NCI-H2171 treated with DMSO at 0.1 percent for 48 hours (cell line): ENCODE measurements around the gene CYBA.

Source experiments
- DNase-seq: peaks from one replicate; lab custom pipeline; 2025; lab: John Stamatoyannopoulos, UW

CYBA gene

DNA sequence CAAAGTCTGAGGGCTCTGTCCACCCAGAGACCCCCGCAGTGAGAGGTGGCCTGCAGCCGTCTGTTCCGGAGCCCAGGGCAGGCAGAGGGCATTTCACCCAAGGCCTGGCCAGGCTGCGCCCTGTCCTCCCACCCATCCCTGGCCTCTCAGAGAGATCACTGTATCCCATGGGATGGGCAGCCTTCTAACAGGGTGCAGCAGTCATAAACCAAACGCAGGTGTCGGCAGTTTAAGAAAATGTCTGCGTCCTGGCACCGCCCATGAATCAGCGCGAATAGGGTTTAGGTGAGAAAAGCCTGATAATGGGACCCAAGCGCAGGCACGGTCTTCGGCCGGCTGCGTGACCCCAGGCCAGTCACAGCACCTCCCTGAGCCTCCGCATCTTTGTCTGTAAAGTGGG, 5.4 kb downstream of the CYBA start:
- DNase-seq = no peak

- no peak for DNase-seq
Observed at GRCh38 chr16:88643644-88643932, 7.3 kb downstream of the CYBA start.

- DNase-seq = no peak
Observed at GRCh38 chr16:88642881-88643643, 7.8 kb downstream of the CYBA start.

- no peak for DNase-seq
Observed at GRCh38 chr16:88640498-88641247, 10.2 kb downstream of the CYBA start.

DNA sequence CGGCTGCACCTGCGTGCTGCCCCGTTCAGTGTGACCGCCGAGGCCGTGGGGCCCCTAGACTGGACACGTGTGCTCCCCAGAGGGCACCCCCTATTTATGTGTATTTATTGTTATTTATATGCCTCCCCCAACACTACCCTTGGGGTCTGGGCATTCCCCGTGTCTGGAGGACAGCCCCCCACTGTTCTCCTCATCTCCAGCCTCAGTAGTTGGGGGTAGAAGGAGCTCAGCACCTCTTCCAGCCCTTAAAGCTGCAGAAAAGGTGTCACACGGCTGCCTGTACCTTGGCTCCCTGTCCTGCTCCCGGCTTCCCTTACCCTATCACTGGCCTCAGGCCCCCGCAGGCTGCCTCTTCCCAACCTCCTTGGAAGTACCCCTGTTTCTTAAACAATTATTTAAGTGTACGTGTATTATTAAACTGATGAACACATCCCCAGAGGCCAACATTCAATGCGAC, 10.8 kb downstream of the CYBA start:
- DNase-seq = no peak

DNA sequence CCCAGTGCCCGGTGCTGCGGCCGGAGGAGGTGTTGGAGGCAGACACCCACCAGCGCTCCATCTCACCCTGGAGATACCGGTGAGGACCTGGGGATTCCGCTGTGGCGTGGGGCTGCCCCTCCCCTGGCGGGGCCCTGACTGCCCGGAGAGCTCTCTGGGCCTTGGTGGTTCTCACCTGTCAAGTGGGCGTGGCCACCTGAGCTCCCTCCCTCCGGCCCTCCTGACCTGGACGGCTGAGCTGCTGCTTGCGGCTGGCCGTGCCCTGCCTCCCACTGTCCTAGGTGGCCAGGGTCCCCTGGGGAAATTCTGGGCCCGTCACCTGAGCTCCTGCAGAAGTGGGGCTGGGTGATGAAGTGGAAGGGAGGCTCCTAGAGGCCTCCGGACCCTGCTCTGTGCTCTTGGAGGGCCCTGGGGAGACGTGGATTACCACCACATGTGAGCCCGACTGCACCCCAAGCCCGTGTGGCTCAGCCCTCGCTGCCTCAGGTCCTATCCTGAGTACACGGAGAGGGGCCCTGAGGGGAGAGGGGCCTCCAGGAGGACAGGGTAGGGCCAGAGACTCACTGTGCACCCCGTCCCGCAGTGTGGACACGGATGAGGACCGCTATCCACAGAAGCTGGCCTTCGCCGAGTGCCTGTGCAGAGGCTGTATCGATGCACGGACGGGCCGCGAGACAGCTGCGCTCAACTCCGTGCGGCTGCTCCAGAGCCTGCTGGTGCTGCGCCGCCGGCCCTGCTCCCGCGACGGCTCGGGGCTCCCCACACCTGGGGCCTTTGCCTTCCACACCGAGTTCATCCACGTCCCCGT, 11.4 kb downstream of the CYBA start:
- no peak for DNase-seq

GRCh38 chr16:88638323-88639230, 12.3 kb downstream of the CYBA start, which contains the start of gene IL17C:
TSS of gene IL17C (plus strand) at chr16:88638572. CDS start at chr16:88638642, 70 bp downstream.
- peak; percentile 73 for DNase-seq

- no peak for DNase-seq
Observed at GRCh38 chr16:88636488-88637265, 14.2 kb downstream of the CYBA start.

- no peak for DNase-seq
Observed at GRCh38 chr16:88635671-88636319, 15.1 kb downstream of the CYBA start.

DNA sequence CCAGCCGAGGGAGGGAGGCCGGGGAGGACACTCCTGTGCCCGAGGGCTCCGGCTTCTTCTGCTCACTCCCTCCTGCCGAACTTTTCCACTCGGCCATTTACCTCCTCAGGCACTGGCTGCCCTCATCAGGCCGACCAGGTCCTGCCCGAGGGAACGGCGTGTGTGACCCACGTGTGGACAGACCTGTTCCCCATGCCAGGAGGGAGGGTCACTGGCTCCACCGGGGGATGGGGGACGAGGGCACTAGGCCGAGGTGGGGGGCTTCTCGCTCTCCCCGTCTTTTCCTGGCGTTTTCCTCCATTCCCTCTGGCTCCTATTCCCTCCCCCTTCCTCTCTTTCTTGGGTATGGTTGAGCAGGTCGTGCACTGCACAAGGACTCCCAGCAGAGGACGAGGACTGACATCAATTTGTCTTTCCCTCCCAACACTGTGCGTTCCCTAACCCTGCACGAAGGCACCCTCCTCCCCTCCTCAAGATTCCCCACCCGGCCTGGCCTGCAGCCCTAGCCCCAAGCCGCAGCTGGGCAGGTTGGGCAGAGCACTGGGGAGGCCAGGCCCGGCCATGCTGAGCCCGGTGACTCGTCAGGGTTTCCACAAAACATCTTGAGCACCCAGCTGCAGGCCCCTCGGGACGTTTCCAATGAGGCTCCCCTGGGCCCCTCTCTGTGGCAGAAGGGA, 15.7 kb downstream of the CYBA start:
- DNase-seq = no peak

- no peak for DNase-seq
Observed at GRCh38 chr16:88634141-88634993, 16.5 kb downstream of the CYBA start.

GRCh38 chr16:88633684-88634140, 17.1 kb downstream of the CYBA start:
- DNase-seq = no peak

- no peak for DNase-seq
Observed at GRCh38 chr16:88632587-88632930, 18.3 kb downstream of the CYBA start.

DNA sequence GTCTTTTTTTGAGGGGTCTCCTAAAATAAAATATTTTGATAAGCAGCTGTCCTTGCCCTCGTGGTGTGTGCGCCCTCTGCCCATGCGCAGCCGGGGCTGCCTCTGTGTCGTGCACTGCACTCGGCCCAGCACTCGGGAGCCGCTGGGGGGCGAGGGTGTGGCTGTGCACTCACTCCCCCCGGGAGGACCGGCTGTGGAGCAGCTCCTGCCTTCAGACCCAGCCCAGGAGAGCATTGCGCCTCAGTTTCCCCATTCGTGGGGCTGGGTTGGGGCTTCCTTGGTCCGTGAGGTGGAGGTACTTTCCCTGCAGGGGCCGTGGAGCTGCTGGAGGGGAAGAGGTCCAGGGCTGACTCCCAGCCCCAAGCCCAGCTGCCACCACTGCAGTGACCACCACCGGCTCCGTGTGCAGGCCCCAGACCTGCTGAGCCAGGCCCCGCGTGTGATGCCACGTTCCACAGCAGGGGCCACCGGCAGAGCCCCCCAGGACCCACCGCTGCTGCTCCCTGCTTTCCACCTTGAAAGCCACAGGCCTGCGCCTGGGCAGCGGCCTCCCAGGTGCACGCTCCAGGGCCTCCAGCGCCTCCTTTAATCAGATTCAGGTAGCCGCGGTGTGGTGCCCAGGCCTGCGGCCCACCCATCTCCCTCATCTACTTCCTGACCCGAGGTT, 18.8 kb downstream of the CYBA start:
- no peak for DNase-seq

- no peak for DNase-seq
Observed at GRCh38 chr16:88631384-88631783, 19.5 kb downstream of the CYBA start.

- DNase-seq = no peak
Observed at GRCh38 chr16:88630941-88631340, 19.9 kb downstream of the CYBA start.

DNA sequence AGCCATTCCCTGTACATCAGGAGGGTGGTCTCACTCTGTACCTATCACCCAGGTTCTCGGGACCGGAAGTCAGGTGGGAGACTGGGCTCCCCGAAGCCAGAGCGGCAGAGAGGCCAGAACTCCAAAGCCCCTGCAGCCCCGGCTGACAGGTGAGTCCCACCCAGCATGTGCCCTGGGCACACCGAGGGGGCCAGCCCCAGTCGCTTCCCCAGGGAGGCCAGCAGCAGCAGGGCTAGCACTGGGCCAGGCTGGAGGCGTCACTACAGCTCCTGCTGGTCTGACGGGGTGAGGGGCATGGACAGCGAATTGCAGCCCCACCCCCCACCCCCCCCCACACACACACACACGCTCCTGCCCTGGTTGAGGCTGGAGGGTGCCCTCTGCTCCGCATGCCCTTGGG, 20.4 kb downstream of the CYBA start:
- DNase-seq = no peak

DNA sequence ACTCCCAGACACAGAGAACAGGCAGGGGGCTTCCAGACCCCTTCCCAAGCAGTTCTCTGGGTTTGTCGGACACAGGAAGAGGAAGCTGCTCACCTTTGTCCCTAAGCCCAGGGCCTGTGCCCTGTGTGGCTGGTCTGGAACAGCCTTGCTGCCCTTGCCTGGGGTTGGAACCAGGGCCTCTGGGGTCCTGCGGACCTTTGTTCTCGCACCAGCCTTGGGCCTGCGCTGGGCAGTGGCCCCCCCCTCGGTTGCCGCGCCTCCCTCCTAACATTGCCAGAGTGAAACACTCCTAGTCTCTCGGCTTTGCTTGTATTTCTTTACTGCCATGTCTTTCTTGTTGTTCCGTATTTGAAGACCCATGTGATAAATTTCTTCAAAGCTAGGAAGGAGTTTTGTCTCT, 21.0 kb downstream of the CYBA start:
- no peak for DNase-seq
